ENCODE results near the gene PEX11G. TPM values are rescaled to one million over a fixed set of nuclear protein-coding genes. Genes with fewer than 3 reads are reported as not detected.

Gene PEX11G
- total and polyA plus RNA-seq, 9 of the 15 experiments (the other 6 are each of a cell fraction or from before 2014, with no cell fraction given), result 0.07 to 3.2 (median 0.70) TPM; not detected in 1

- TF ChIP-seq RAD21 (CRISPR knock-in tag; conservative IDR thresholded peaks at IDR 0.05 in 1 of 2, IDR thresholded peaks at IDR 0.05 in 1 of 2), result peak in 1 of 2 experiments; percentile 35; a peak in 2 of 4 replicates
Observed at GRCh38 chr19:7461841-7462629, 26.8 kb downstream of the PEX11G start (continued).

DNA sequence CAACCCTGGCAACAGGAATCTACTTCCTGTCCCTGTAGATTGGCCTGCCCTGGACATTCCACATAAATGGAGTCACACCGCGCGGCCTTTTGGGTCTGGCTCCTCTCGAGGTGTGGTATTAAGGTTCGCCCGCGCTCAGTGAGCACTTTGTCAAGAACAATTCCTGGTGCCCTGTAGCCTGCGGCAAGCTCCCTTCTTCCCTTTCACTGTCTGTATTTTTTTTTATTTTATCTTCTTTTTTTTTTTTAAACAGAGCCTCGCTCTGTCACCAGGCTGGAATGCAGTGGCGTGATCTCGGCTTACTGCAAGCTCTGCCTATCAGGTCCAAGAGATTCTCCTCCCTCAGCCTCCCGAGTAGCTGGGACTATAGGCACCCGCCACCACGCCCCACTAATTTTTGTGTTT, 28.3 kb downstream of the PEX11G start:
- Histone ChIP-seq H3K9ac (ENCODE audit: insufficient read depth in 1 of 2, low read depth in 2 of 2, low read length in 2 of 2) (no peak overlapping the region), H2AFZ (ENCODE audit: low read depth, low read length) (no peak overlapping the region), H3K27me3 (ENCODE audit: control insufficient read depth in 2 of 2, insufficient read depth in 2 of 2, low read length in 2 of 2) (no peaks in the 10 kb centered on the region), H3K4me2 (ENCODE audit: insufficient read depth, low read length) (no peak overlapping the region), H4K20me1 (replicated peaks; ENCODE audit: control insufficient read depth, insufficient read depth, low read length) (no peaks in the 10 kb centered on the region), H3K4me1 (replicated peaks in 1 of 2; ENCODE audit: control insufficient read depth in 2 of 2, insufficient read depth in 2 of 2, low read length in 2 of 2) (0 out of 5 replicates have a peak, but pooled peaks cover 0 to 4% of the 10 kb centered on the region in 2 experiments), H3K4me3 (no peak overlapping the region), H3K9me1 (ENCODE audit: control insufficient read depth, insufficient read depth, low read length) (no peaks in the 10 kb centered on the region), H3K27ac (ENCODE audit: extremely low read depth, low read depth, low read length) (no peak overlapping the region), H3K9me3 (replicated peaks; ENCODE audit: control insufficient read depth, insufficient read depth, low read depth, low read length) (no peaks in the 10 kb centered on the region), H3K36me3 (ENCODE audit: control insufficient read depth, insufficient read depth, low read length) (peaks cover 25% of the 10 kb centered on the region; the same call in 2 of the 3 replicates), H3K79me2 (ENCODE audit: control insufficient read depth, insufficient read depth, low read length) (no peaks in the 10 kb centered on the region)
- POLR2A ChIA-PET, result no interaction called here
- FAIRE-seq (no peak), ATAC-seq (no peak), DNase-seq (ENCODE audit: extremely low read depth in 1 of 4, low spot score in 3 of 4) (no peak)
- CTCF ChIA-PET (ENCODE audit: low intra/inter-chr PET ratio), result interaction anchor here (0.6 kb wide), 1 partner anchor 27 kb away, joined by 3 read pairs; no protein-coding TSS in a partner anchor
- intact Hi-C loops (cut with micrococcal nuclease), result no loop called here
- TF ChIP-seq RUNX1 (IDR thresholded peaks at IDR 0.05; ENCODE audit: low read depth) (no peak), MBD2 (IDR thresholded peaks at IDR 0.05; ENCODE audit: borderline replicate concordance, low read depth) (no peak), PPARD (CRISPR knock-in tag; IDR thresholded peaks at IDR 0.05) (no peak), NR1H2 (CRISPR knock-in tag; IDR thresholded peaks at IDR 0.05) (no peak)
- TF ChIP-seq, protein P1, sequence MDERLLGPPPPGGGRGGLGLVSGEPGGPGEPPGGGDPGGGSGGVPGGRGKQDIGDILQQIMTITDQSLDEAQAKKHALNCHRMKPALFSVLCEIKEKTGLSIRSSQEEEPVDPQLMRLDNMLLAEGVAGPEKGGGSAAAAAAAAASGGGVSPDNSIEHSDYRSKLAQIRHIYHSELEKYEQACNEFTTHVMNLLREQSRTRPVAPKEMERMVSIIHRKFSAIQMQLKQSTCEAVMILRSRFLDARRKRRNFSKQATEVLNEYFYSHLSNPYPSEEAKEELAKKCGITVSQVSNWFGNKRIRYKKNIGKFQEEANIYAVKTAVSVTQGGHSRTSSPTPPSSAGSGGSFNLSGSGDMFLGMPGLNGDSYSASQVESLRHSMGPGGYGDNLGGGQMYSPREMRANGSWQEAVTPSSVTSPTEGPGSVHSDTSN (CRISPR knock-in tag; IDR thresholded peaks at IDR 0.05; ENCODE audit: low read depth), result no peak
- TF ChIP-seq, protein P1 (tag; conservative IDR thresholded peaks at IDR 0.05; ENCODE audit: low read depth), result no peak
- WGBS (ENCODE audit: insufficient coverage, low coverage, missing lambda C conversion rate), result 91% methylated on average over 13 of the region's 14 CpGs
- in situ Hi-C loops (cut with MboI), result no loop called here
- BruUV-seq (replicated peaks), result no TSS peak

Data from K562 (cell line).